H1 (cell line): ENCODE data around the gene OPCML. TPM values are rescaled to one million over a fixed set of nuclear protein-coding genes. Genes with fewer than 3 reads are reported as not detected.

Experiments
- CTCF ChIA-PET: fragments of 300-600 bp; sonication (Branson Sonifier 250); formaldehyde crosslinking; loops from one replicate; lab custom pipeline; 2021; ENCODE audit not compliant: partially characterized antibody; lab: Charles Lee
- POLR2A ChIA-PET: fragments of 300-600 bp; sonication (Branson Sonifier 250); formaldehyde crosslinking; loops from one replicate; lab custom pipeline; 2021; ENCODE audit warnings: inconsistent platforms; ENCODE audit not compliant: partially characterized antibody; lab: Charles Lee
- DNase-seq, 2 experiments: peaks; one replicate each; pipeline versions ENCODE4 v3.0.0 to v3.0.0-alpha.2; 2010 to 2022; ENCODE audit warnings: low spot score in 2 of 2, low read depth in 1 of 2, mixed read lengths in 1 of 2
- FAIRE-seq: peaks from 2 replicates; lab custom pipeline; 2011; peaks lifted over from hg19 to GRCh38; lab: Jason Lieb, UNC
- H2AFZ ChIP-seq: 2 replicates; pipeline ENCODE4 v1.8.1; 2012; ENCODE audit warnings: low read length, inconsistent platforms
- H2AK5ac ChIP-seq: 2 replicates; pipeline ENCODE4 v1.6.1; 2013; ENCODE audit warnings: low read depth, low read length
- H2BK120ac ChIP-seq: replicated peaks from 2 replicates; pipeline ENCODE3; 2013; ENCODE audit warnings: low read depth, low read length, inconsistent platforms
- H2BK12ac ChIP-seq: 2 replicates; pipeline ENCODE4 v1.6.1; 2013; ENCODE audit warnings: low read depth, low read length
- H2BK15ac ChIP-seq: 2 replicates; pipeline ENCODE4 v1.6.1; 2013; ENCODE audit warnings: low read length
- H2BK20ac ChIP-seq: 2 replicates; pipeline ENCODE4 v1.6.1; 2013; ENCODE audit warnings: low read length
- H2BK5ac ChIP-seq: 2 replicates; pipeline ENCODE4 v1.6.1; 2013; ENCODE audit warnings: low read depth, low read length
- H3K14ac ChIP-seq: 2 replicates; pipeline ENCODE4 v1.6.1; 2013; ENCODE audit warnings: inconsistent platforms; ENCODE audit not compliant: insufficient read length
- H3K18ac ChIP-seq: 2 replicates; pipeline ENCODE4 v1.6.1; 2013; ENCODE audit warnings: low read length; ENCODE audit errors: extremely low read depth
- H3K23ac ChIP-seq: 2 replicates; pipeline ENCODE4 v1.6.1; 2013; ENCODE audit warnings: inconsistent platforms; ENCODE audit not compliant: insufficient read length
- H3K23me2 ChIP-seq: 2 replicates; pipeline ENCODE4 v1.6.1; 2013; ENCODE audit warnings: low read depth, low read length
- H3K27ac ChIP-seq: 2 replicates; pipeline ENCODE4 v1.6.1; 2011; ENCODE audit warnings: low read depth, low read length, inconsistent platforms
- H3K27me3 ChIP-seq, 4 experiments: replicated peaks in 1 of 4; 1 replicate in 1 of 4; 2 replicates in 3 of 4; pipeline versions ENCODE4 v1.6.1 to v1.8.1; 2011 to 2013; ENCODE audit warnings: low read length in 3 of 4, mild to moderate bottlenecking in 3 of 4, inconsistent platforms in 2 of 4, mixed read lengths in 2 of 4, moderate library complexity in 1 of 4; ENCODE audit not compliant: control insufficient read depth in 3 of 4, insufficient read depth in 3 of 4; ENCODE audit errors: extremely low read depth in 1 of 4
- H3K36me3 ChIP-seq, 4 experiments: 2 replicates each; pipeline versions ENCODE4 v1.6.1 to v1.8.1; 2011 to 2013; ENCODE audit warnings: mild to moderate bottlenecking in 4 of 4, low read length in 3 of 4, moderate library complexity in 2 of 4, control low read depth in 1 of 4, inconsistent platforms in 1 of 4; ENCODE audit not compliant: insufficient read depth in 4 of 4, control insufficient read depth in 2 of 4
- H3K4ac ChIP-seq: replicated peaks from 2 replicates; pipeline ENCODE3; 2013; ENCODE audit warnings: low read length, low read depth, mixed read lengths, inconsistent platforms; ENCODE audit not compliant: insufficient read length
- H3K4me1 ChIP-seq, 4 experiments: replicated peaks in 1 of 4; 1 replicate in 1 of 4; 2 replicates in 3 of 4; pipeline versions ENCODE4 v1.6.1 to v1.8.1; 2011 to 2013; ENCODE audit warnings: low read length in 3 of 4, inconsistent platforms in 2 of 4, mixed read lengths in 1 of 4; ENCODE audit not compliant: insufficient read depth in 4 of 4, control insufficient read depth in 3 of 4
- H3K4me2 ChIP-seq, 2 experiments: 2 replicates each; pipeline versions ENCODE4 v1.6.1 to v1.8.1; 2011 to 2013; ENCODE audit warnings: low read depth in 2 of 2, low read length in 2 of 2, control low read depth in 1 of 2, inconsistent platforms in 1 of 2, mild to moderate bottlenecking in 1 of 2; ENCODE audit not compliant: insufficient read depth in 1 of 2
- H3K4me3 ChIP-seq, 4 experiments: fragments of 200-600, 300-600 bp in 1 of 4; sonication (generic), shearing (Covaris generic), sonication (Bioruptor Twin) in 1 of 4; 2 replicates each; pipeline versions ENCODE4 v1.5.1 to v1.8.1; 2011 to 2016; ENCODE audit warnings: low read length in 4 of 4, low read depth in 3 of 4, control low read depth in 2 of 4, inconsistent platforms in 2 of 4, mild to moderate bottlenecking in 2 of 4, mixed read lengths in 1 of 4, moderate library complexity in 1 of 4; ENCODE audit not compliant: insufficient read depth in 2 of 4; ENCODE audit errors: extremely low read depth in 1 of 4
- H3K56ac ChIP-seq: replicated peaks from 2 replicates; pipeline ENCODE3; 2013; ENCODE audit warnings: low read depth, mild to moderate bottlenecking, mixed read lengths, low read length, inconsistent platforms; ENCODE audit not compliant: insufficient read length
- H3K79me1 ChIP-seq: 2 replicates; pipeline ENCODE4 v1.6.1; 2013; ENCODE audit warnings: low read depth, low read length, control low read depth
- H3K79me2 ChIP-seq, 2 experiments: 2 replicates each; pipeline versions ENCODE4 v1.6.1 to v1.8.1; 2012 to 2013; ENCODE audit warnings: low read length in 2 of 2, mild to moderate bottlenecking in 2 of 2, inconsistent platforms in 1 of 2; ENCODE audit not compliant: insufficient read depth in 2 of 2, control insufficient read depth in 1 of 2
- H3K9ac ChIP-seq, 4 experiments: replicated peaks in 1 of 4; 1 replicate in 1 of 4; 2 replicates in 3 of 4; pipeline versions ENCODE4 v1.6.1 to v1.8.1; 2011 to 2013; ENCODE audit warnings: low read depth in 3 of 4, low read length in 3 of 4, control low read depth in 2 of 4, mild to moderate bottlenecking in 2 of 4, moderate library complexity in 2 of 4, inconsistent platforms in 1 of 4; ENCODE audit errors: extremely low read depth in 1 of 4
- H3K9me3 ChIP-seq, 2 experiments: 2 replicates each; pipeline versions ENCODE4 v1.6.1 to v1.8.1; 2012 to 2013; ENCODE audit warnings: mild to moderate bottlenecking in 2 of 2, moderate library complexity in 2 of 2, control low read depth in 1 of 2, inconsistent platforms in 1 of 2, low read depth in 1 of 2, low read length in 1 of 2, mixed read lengths in 1 of 2; ENCODE audit not compliant: insufficient read depth in 2 of 2
- H4K20me1 ChIP-seq, 2 experiments: replicated peaks in 1 of 2; 2 replicates each; pipeline versions ENCODE3 to v1.8.1; 2011 to 2013; ENCODE audit warnings: inconsistent platforms in 2 of 2, low read length in 2 of 2, mild to moderate bottlenecking in 1 of 2; ENCODE audit not compliant: insufficient read depth in 2 of 2, control insufficient read depth in 1 of 2
- H4K5ac ChIP-seq: 2 replicates; pipeline ENCODE4 v1.6.1; 2013; ENCODE audit warnings: low read length, low read depth, mixed read lengths, inconsistent platforms; ENCODE audit not compliant: insufficient read length
- H4K8ac ChIP-seq: 2 replicates; pipeline ENCODE4 v1.8.0; 2013; ENCODE audit warnings: mild to moderate bottlenecking, moderate library complexity, low read length, inconsistent platforms; ENCODE audit not compliant: insufficient read depth; ENCODE audit errors: extremely low read depth
- H4K91ac ChIP-seq: replicated peaks from 2 replicates; pipeline ENCODE3; 2013; ENCODE audit warnings: low read length, mixed read lengths, inconsistent platforms; ENCODE audit not compliant: insufficient read length
- ATF2 ChIP-seq: IDR thresholded peaks from 2 replicates; pipeline ENCODE4 v1.6.1; 2012; ENCODE audit warnings: low read length, inconsistent platforms
- ATF3 ChIP-seq: IDR thresholded peaks from 2 replicates; pipeline ENCODE4 v1.6.1; 2011; ENCODE audit warnings: low read depth, mild to moderate bottlenecking, low read length; ENCODE audit not compliant: insufficient read depth
- CBX5 ChIP-seq: fragments of 300-800, 300-1000 bp; sonication (generic); IDR thresholded peaks from 2 replicates; pipeline ENCODE4 v1.7.1; 2016; ENCODE audit warnings: antibody characterized with exemption, low read length, low read depth
- KDM1A ChIP-seq: fragments of 200-600, 300-600 bp; sonication (generic); IDR thresholded peaks from 2 replicates; pipeline ENCODE4 v1.7.1; 2016; ENCODE audit warnings: mild to moderate bottlenecking, low read length, borderline replicate concordance
- MAX ChIP-seq: IDR thresholded peaks from 2 replicates; pipeline ENCODE4 v1.6.1; 2012; ENCODE audit warnings: inconsistent platforms
- NRF1 ChIP-seq: IDR thresholded peaks from 2 replicates; pipeline ENCODE4 v1.6.1; 2011; ENCODE audit warnings: mild to moderate bottlenecking, low read depth, low read length, improper control_type of control experiment
- RBBP5 ChIP-seq: IDR thresholded peaks from 2 replicates; pipeline ENCODE4 v1.7.1; 2012; ENCODE audit warnings: low read depth, mild to moderate bottlenecking, inconsistent platforms, low read length, moderate library complexity, borderline replicate concordance
- WGBS, 2 experiments: shearing (Covaris generic) in 1 of 2; methylation state at CpG; one replicate each; pipeline versions ENCODE4 v1.1.6 to v1.1.7; 2013 to 2015; ENCODE audit warnings: low lambda C conversion rate in 2 of 2, mixed read lengths in 2 of 2, inconsistent platforms in 1 of 2, low coverage in 1 of 2, missing lambda C conversion rate in 1 of 2; ENCODE audit not compliant: insufficient replicate concordance in 2 of 2, insufficient coverage in 1 of 2, insufficient read length in 1 of 2; ENCODE audit errors: extremely low coverage in 1 of 2, missing lambda C conversion rate in 1 of 2; 5-methylcytosine and 5-hydroxymethylcytosine counted together
- polyA plus RNA-seq, 7 experiments: library from polyadenylated mRNA; depleted of rRNA in 3 of 7; stranded (reverse) in 5 of 7; unstranded in 2 of 7; fragments of >200 nt in 5 of 7; fragments of 200-250 nt in 2 of 7; gene quantifications; 1 replicate in 5 of 7; 2 replicates in 1 of 7; 4 replicates in 1 of 7; pipeline versions ENCODE4 v1.2.1 to v1.2.3, GENCODE V29; 2011 to 2013; ENCODE audit warnings: missing spikeins in 2 of 7, mixed read lengths in 2 of 7
- total RNA-seq: library from RNA; stranded (reverse); fragmentation: NEBNext Ultra II Directional; extraction: Animal tissue kit (Norgen Biotek cat#: 25700); gene quantifications from 2 replicates; pipeline ENCODE4 v1.2.1, GENCODE V29; 2021

OPCML gene
- total and polyA plus RNA-seq, 2 of the 8 experiments (the other 6 are each of a cell fraction or from before 2014, with no cell fraction given): 2.3 to 3.1 TPM

- Histone ChIP-seq H2BK120ac (no peak overlapping the region), H2BK15ac (no peak overlapping the region), H3K14ac (no peak overlapping the region), H3K9ac (no peak overlapping the region), H4K91ac (no peak overlapping the region), H3K79me1 (no peaks in the 10 kb centered on the region), H2AK5ac (no peak overlapping the region), H4K20me1 (no peaks in the 10 kb centered on the region)
- POLR2A ChIA-PET: interaction anchor here (0.9 kb wide), 1 partner anchor 8 kb away, joined by 3 read pairs; no protein-coding TSS in a partner anchor
- 90% methylated on average over 7 of the region's 7 CpGs; no CpG with 5 or more reads in 1 of the 2 experiments for WGBS, 2 experiments
- no peak for TF ChIP-seq MAX
- TF ChIP-seq RBBP5: no peak
- TF ChIP-seq ATF2: no peak
- no peak for TF ChIP-seq KDM1A
- no peak for TF ChIP-seq NRF1
- no peak for TF ChIP-seq CBX5
- no peak for TF ChIP-seq ATF3
- TF ChIP-seq, all 59 proteins: peak for 0
- H3K79me2 ChIP-seq: no peaks in the 10 kb centered on the region
- DNase-seq: no peak
- H4K8ac ChIP-seq: no peak overlapping the region
- no peak overlapping the region for H2BK20ac ChIP-seq
- CTCF ChIA-PET: interaction anchor here (1.0 kb wide), 1 partner anchor 19 kb away, joined by 3 read pairs; no protein-coding TSS in a partner anchor
- H3K27ac ChIP-seq: no peak overlapping the region
- no peak overlapping the region for H3K18ac ChIP-seq
- H3K36me3 ChIP-seq: no peaks in the 10 kb centered on the region
- H3K4me3 ChIP-seq: no peak overlapping the region
- no peak overlapping the region for H2BK5ac ChIP-seq
- no peak overlapping the region for H4K5ac ChIP-seq
- FAIRE-seq: no peak
- H3K56ac ChIP-seq: no peak overlapping the region
- no peak overlapping the region for H2AFZ ChIP-seq
- no peaks in the 10 kb centered on the region for H3K27me3 ChIP-seq
- H3K4me2 ChIP-seq: no peak overlapping the region
- peaks cover 2% of the 10 kb centered on the region; the same call in 1 of the 2 replicates for H3K23me2 ChIP-seq
- no peak overlapping the region for H3K23ac ChIP-seq
- no peaks in the 10 kb centered on the region for H3K4me1 ChIP-seq
- H3K4ac ChIP-seq: no peak overlapping the region
- H3K9me3 ChIP-seq: no peaks in the 10 kb centered on the region
- H2BK12ac ChIP-seq: no peak overlapping the region
Measured at GRCh38 chr11:133291780-133292179, 240.5 kb downstream of the OPCML start.
